WTC11 (cell line): ENCODE measurements around the gene ZNF503.

ENCODE experiments used
- ATF2 ChIP-seq: sonication (generic); formaldehyde crosslinking; IDR thresholded peaks from 2 replicates; pipeline ENCODE4 v1.8.1; 2022; ENCODE audit warnings: low read depth, missing genetic modification reagents, borderline replicate concordance
- CREM ChIP-seq: sonication (generic); formaldehyde crosslinking; IDR thresholded peaks from 2 replicates; pipeline ENCODE4 v1.8.1; 2022; ENCODE audit warnings: mild to moderate bottlenecking, missing genetic modification reagents, moderate library complexity
- ETV6 ChIP-seq: sonication (generic); formaldehyde crosslinking; IDR thresholded peaks from 2 replicates; pipeline ENCODE4 v1.8.1; 2022; ENCODE audit warnings: mild to moderate bottlenecking, missing genetic modification reagents
- HMGXB4 ChIP-seq: sonication (generic); formaldehyde crosslinking; IDR thresholded peaks from 2 replicates; pipeline ENCODE4 v1.8.1; 2023; ENCODE audit warnings: mild to moderate bottlenecking, moderate library complexity, missing genetic modification reagents
- NR2C2 ChIP-seq: sonication (generic); formaldehyde crosslinking; IDR thresholded peaks from 2 replicates; pipeline ENCODE4 v1.8.0; 2022; ENCODE audit warnings: mild to moderate bottlenecking, missing genetic modification reagents
- OVOL2 ChIP-seq: fragments of 250-450 bp; sonication (Bioruptor Pico); IDR thresholded peaks from 2 replicates; pipeline ENCODE4 v1.9.0; 2021; ENCODE audit warnings: mild to moderate bottlenecking, borderline replicate concordance
- SP1 ChIP-seq: sonication (generic); formaldehyde crosslinking; conservative IDR thresholded peaks from 2 replicates; pipeline ENCODE4 v1.8.1; 2022; ENCODE audit warnings: missing genetic modification reagents
- TEAD1 ChIP-seq: sonication (generic); formaldehyde crosslinking; IDR thresholded peaks from 2 replicates; pipeline ENCODE4 v1.8.0; 2022; ENCODE audit warnings: mild to moderate bottlenecking, missing genetic modification reagents
- ZNF138 ChIP-seq: sonication (generic); formaldehyde crosslinking; conservative IDR thresholded peaks from 2 replicates; pipeline ENCODE4 v1.8.1; 2022; ENCODE audit warnings: mild to moderate bottlenecking, moderate library complexity, missing genetic modification reagents
- ZNF232 ChIP-seq: sonication (generic); formaldehyde crosslinking; IDR thresholded peaks from 2 replicates; pipeline ENCODE4 v1.8.0; 2022; ENCODE audit warnings: mild to moderate bottlenecking, missing genetic modification reagents
- ZNF263 ChIP-seq: sonication (generic); formaldehyde crosslinking; IDR thresholded peaks from 2 replicates; pipeline ENCODE4 v1.8.1; 2022; ENCODE audit warnings: low read depth, mild to moderate bottlenecking, moderate library complexity, missing genetic modification reagents
- TF ChIP-seq, protein P1 (sequence below): fragments of 200-600 bp; IDR thresholded peaks from 2 replicates; pipeline ENCODE4 v1.8.0; 2022; ENCODE audit warnings: antibody characterized with exemption

GRCh38 chr10:75403939-75404814 is 2.6 kb upstream of the ZNF503 start:
- TF ChIP-seq ATF2 (CRISPR knock-in tag): no peak
- no peak for TF ChIP-seq CREM (CRISPR knock-in tag)
- TF ChIP-seq ZNF138 (CRISPR knock-in tag): no peak
- no peak for TF ChIP-seq ZNF232
- TF ChIP-seq, protein P1, sequence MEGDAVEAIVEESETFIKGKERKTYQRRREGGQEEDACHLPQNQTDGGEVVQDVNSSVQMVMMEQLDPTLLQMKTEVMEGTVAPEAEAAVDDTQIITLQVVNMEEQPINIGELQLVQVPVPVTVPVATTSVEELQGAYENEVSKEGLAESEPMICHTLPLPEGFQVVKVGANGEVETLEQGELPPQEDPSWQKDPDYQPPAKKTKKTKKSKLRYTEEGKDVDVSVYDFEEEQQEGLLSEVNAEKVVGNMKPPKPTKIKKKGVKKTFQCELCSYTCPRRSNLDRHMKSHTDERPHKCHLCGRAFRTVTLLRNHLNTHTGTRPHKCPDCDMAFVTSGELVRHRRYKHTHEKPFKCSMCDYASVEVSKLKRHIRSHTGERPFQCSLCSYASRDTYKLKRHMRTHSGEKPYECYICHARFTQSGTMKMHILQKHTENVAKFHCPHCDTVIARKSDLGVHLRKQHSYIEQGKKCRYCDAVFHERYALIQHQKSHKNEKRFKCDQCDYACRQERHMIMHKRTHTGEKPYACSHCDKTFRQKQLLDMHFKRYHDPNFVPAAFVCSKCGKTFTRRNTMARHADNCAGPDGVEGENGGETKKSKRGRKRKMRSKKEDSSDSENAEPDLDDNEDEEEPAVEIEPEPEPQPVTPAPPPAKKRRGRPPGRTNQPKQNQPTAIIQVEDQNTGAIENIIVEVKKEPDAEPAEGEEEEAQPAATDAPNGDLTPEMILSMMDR: no peak
- TF ChIP-seq ZNF263: no peak
- TF ChIP-seq NR2C2: no peak
- TF ChIP-seq SP1 (CRISPR knock-in tag): no peak
- TF ChIP-seq OVOL2 (CRISPR knock-in tag): no peak
- TF ChIP-seq ETV6 (CRISPR knock-in tag): no peak
- no peak for TF ChIP-seq HMGXB4 (CRISPR knock-in tag)
- no peak for TF ChIP-seq TEAD1
